Measurements from ENCODE around the gene ACBD4. TPM values are rescaled to one million over a fixed set of nuclear protein-coding genes. Genes with fewer than 3 reads are reported as not detected.

The ACBD4 gene
- total RNA-seq, 1 donor from 2014 or later: 7.1 TPM

DNA sequence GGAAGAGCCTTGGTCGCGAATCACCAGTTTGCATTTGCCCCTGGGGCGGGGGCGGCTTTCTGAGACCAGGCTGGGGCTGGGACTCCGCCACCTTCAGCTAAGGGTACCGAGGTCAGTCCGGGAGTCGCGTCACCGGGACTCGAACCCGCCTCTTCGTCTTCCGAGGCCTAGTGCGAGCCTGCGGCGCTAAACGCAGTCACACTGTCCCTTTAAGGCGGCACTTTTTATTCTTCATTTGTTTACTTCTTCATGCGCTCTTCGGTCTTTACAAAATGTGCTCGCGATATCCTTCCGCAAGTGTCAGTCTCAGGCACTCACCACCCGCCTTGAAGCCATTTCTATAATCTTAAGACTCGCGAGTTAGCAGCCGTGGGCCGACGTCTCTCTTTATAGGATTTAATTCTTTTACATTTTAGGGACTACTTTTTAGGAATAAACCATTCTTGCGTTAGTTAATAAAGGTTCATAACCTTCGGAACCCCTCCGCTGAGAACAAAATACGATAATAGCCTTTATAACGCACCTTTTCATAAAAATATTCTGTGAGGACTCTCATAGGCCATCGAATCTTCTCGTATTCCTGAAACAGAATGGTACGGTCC lies 12.2 kb downstream of the ACBD4 start:
- Histone ChIP-seq H3K27me3 (ENCODE audit: control insufficient read depth, insufficient read depth, low read length) (no peaks in the 10 kb centered on the region), H3K36me3 (ENCODE audit: control insufficient read depth, insufficient read depth, low read length) (no peaks in the 10 kb centered on the region), H3K4me3 (ENCODE audit: low read depth, low read length) (peak overlapping the region; percentile 65)
- DNase-seq (ENCODE audit: low read depth): no peak
- TF ChIP-seq, protein P1, sequence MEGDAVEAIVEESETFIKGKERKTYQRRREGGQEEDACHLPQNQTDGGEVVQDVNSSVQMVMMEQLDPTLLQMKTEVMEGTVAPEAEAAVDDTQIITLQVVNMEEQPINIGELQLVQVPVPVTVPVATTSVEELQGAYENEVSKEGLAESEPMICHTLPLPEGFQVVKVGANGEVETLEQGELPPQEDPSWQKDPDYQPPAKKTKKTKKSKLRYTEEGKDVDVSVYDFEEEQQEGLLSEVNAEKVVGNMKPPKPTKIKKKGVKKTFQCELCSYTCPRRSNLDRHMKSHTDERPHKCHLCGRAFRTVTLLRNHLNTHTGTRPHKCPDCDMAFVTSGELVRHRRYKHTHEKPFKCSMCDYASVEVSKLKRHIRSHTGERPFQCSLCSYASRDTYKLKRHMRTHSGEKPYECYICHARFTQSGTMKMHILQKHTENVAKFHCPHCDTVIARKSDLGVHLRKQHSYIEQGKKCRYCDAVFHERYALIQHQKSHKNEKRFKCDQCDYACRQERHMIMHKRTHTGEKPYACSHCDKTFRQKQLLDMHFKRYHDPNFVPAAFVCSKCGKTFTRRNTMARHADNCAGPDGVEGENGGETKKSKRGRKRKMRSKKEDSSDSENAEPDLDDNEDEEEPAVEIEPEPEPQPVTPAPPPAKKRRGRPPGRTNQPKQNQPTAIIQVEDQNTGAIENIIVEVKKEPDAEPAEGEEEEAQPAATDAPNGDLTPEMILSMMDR (IDR thresholded peaks at IDR 0.05; ENCODE audit: insufficient read depth, low read length, poor library complexity, severe bottlenecking): no peak

DNA sequence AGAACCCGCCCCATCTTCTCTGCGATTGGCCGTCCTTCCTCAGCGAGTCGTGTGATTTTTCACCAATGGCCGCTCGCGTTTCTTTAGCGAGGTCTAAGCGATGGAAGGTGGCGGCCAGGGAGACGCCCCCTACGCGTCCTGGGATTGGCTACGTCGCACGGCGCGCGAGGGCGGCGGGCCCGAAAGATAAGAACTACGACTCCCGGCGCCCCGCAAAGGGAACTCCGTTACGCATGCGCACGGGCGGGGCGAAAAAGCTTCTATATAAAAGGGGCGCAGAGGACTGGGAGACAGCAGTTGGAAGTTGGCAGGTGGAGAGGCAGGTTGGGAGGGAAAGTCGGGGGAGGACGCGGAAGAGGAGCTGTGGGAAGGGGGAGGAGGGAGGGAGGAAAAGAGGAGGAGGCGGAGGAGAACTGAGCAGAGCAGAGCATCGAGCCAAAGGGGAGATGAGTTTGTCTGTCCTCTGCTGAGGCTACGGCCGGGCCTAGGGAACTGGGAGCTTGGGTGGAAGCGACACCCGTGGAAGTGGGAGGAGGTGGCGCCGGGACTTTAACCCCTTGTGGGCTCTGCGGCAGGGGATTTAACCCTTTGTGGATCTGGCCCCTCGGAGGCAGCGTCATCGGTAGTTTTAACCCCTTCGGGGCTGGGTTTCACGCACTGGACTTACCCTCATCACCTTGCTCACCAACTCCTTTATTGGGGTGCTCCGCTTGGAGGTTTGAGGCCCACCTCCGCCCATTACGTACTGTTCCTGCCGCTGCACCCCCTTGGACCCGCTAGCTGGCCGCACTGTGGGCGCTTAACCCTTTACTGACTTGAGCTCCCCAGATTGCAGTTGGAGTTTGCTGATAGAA lies 12.9 kb downstream of the ACBD4 start, which contains the start of gene HEXIM1:
Gene HEXIM1 (plus strand): TSS at position 293 of the 854 bp plus-strand sequence. CDS start 716 bp downstream, outside the sequence.
- TF ChIP-seq, protein P1 (IDR thresholded peaks at IDR 0.05; ENCODE audit: insufficient read depth, low read length, poor library complexity, severe bottlenecking): no peak
- DNase-seq (ENCODE audit: low read depth): peak; percentile 88
- Histone ChIP-seq H3K4me3 (ENCODE audit: low read depth, low read length) (peak within 1 kb of the TSS; percentile 81), H3K36me3 (ENCODE audit: control insufficient read depth, insufficient read depth, low read length) (no peaks in the 10 kb centered on the region), H3K27me3 (ENCODE audit: control insufficient read depth, insufficient read depth, low read length) (no peaks in the 10 kb centered on the region)

DNA sequence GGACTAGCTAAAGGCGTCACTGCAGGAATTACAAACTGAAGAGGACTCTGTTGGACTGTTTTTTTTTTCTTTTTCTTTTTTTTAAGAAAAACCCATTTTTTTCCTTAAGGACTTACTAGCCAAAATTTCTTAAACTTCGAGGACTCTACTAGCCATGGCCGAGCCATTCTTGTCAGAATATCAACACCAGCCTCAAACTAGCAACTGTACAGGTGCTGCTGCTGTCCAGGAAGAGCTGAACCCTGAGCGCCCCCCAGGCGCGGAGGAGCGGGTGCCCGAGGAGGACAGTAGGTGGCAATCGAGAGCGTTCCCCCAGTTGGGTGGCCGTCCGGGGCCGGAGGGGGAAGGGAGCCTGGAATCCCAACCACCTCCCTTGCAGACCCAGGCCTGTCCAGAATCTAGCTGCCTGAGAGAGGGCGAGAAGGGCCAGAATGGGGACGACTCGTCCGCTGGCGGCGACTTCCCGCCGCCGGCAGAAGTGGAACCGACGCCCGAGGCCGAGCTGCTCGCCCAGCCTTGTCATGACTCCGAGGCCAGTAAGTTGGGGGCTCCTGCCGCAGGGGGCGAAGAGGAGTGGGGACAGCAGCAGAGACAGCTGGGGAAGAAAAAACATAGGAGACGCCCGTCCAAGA lies 13.7 kb downstream of the ACBD4 start:
- TF ChIP-seq, protein P1 (IDR thresholded peaks at IDR 0.05; ENCODE audit: insufficient read depth, low read length, poor library complexity, severe bottlenecking): peak; percentile 91
- no peak for DNase-seq (ENCODE audit: low read depth)
- peak overlapping the region; percentile 81 for H3K4me3 ChIP-seq (ENCODE audit: low read depth, low read length)
- no peaks in the 10 kb centered on the region for H3K27me3 ChIP-seq (ENCODE audit: control insufficient read depth, insufficient read depth, low read length)
- H3K36me3 ChIP-seq (ENCODE audit: control insufficient read depth, insufficient read depth, low read length): no peaks in the 10 kb centered on the region

DNA sequence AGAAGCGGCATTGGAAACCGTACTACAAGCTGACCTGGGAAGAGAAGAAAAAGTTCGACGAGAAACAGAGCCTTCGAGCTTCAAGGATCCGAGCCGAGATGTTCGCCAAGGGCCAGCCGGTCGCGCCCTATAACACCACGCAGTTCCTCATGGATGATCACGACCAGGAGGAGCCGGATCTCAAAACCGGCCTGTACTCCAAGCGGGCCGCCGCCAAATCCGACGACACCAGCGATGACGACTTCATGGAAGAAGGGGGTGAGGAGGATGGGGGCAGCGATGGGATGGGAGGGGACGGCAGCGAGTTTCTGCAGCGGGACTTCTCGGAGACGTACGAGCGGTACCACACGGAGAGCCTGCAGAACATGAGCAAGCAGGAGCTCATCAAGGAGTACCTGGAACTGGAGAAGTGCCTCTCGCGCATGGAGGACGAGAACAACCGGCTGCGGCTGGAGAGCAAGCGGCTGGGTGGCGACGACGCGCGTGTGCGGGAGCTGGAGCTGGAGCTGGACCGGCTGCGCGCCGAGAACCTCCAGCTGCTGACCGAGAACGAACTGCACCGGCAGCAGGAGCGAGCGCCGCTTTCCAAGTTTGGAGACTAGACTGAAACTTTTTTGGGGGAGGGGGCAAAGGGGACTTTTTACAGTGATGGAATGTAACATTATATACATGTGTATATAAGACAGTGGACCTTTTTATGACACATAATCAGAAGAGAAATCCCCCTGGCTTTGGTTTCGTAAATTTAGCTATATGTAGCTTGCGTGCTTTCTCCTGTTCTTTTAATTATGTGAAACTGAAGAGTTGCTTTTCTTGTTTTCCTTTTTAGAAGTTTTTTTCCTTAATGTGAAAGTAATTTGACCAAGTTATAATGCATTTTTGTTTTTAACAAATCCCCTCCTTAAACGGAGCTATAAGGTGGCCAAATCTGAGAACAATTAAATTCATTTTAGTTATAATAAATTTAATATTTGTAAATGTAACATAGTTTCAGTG lies 14.5 kb downstream of the ACBD4 start:
- H3K36me3 ChIP-seq (ENCODE audit: control insufficient read depth, insufficient read depth, low read length): no peaks in the 10 kb centered on the region
- H3K4me3 ChIP-seq (ENCODE audit: low read depth, low read length): peak overlapping the region; percentile 81
- TF ChIP-seq, protein P1 (IDR thresholded peaks at IDR 0.05; ENCODE audit: insufficient read depth, low read length, poor library complexity, severe bottlenecking): no peak
- no peaks in the 10 kb centered on the region for H3K27me3 ChIP-seq (ENCODE audit: control insufficient read depth, insufficient read depth, low read length)
- no peak for DNase-seq (ENCODE audit: low read depth)
